ENCODE measurements around the gene PTPN7.
A peak's percentile ranks its signal among the peaks of the same experiment; 100 is the strongest.

PTPN7 gene

GRCh38 chr1:202165267-202165941 lies 5.0 kb upstream of the PTPN7 start:
- peak in 2 of 5 donors; percentile 34 to 35 for DNase-seq

GRCh38 chr1:202164271-202165037 lies 4.1 kb upstream of the PTPN7 start:
- peak; percentile 59 to 77 (median 73) for DNase-seq

GRCh38 chr1:202163281-202164270 lies 3.2 kb upstream of the PTPN7 start:
- no peak for DNase-seq

- DNase-seq = peak in 1 of 5 donors; percentile 43
Measured at GRCh38 chr1:202162418-202163280, 2.2 kb upstream of the PTPN7 start.

GRCh38 chr1:202162047-202162417 lies 1.6 kb upstream of the PTPN7 start:
- DNase-seq = peak in 2 of 5 donors; percentile 43 to 63

GRCh38 chr1:202161151-202162046 lies 997 bp upstream of the PTPN7 start:
- peak in 1 of 5 donors; percentile 24 for DNase-seq

- peak in 3 of 5 donors; percentile 33 to 82 (median 49) for DNase-seq
Measured at GRCh38 chr1:202159534-202160371, 649 bp downstream of the PTPN7 start.

GRCh38 chr1:202158810-202159533 lies 1.4 kb downstream of the PTPN7 start:
- DNase-seq = peak in 1 of 5 donors; percentile 49

GRCh38 chr1:202157945-202158344 lies 2.5 kb downstream of the PTPN7 start:
- no peak for DNase-seq

- no peak for DNase-seq
Measured at GRCh38 chr1:202156590-202156989, 3.8 kb downstream of the PTPN7 start.

GRCh38 chr1:202155478-202156021 lies 4.9 kb downstream of the PTPN7 start:
- no peak for DNase-seq

- peak in 3 of 5 donors; percentile 36 to 59 (median 45) for DNase-seq
Measured at GRCh38 chr1:202154766-202155477, 5.5 kb downstream of the PTPN7 start.

GRCh38 chr1:202154148-202154765 lies 6.1 kb downstream of the PTPN7 start:
- no peak for DNase-seq

GRCh38 chr1:202153284-202153683 lies 7.1 kb downstream of the PTPN7 start:
- no peak for DNase-seq

GRCh38 chr1:202152399-202152798 lies 8.0 kb downstream of the PTPN7 start:
- DNase-seq = no peak

GRCh38 chr1:202151045-202151444 lies 9.4 kb downstream of the PTPN7 start:
- DNase-seq = no peak

GRCh38 chr1:202150602-202151001 lies 9.8 kb downstream of the PTPN7 start:
- no peak for DNase-seq

GRCh38 chr1:202150187-202150586 lies 10.2 kb downstream of the PTPN7 start:
- no peak for DNase-seq

Data from T-helper 1 cell (primary cell).